H1 (cell line): ENCODE results near the gene NR5A1. TPM values are rescaled to one million over a fixed set of nuclear protein-coding genes. Genes with fewer than 3 reads are reported as not detected.

Experiments used
- CTCF ChIA-PET: fragments of 300-600 bp; sonication (Branson Sonifier 250); formaldehyde crosslinking; loops from one replicate; lab custom pipeline; 2021; ENCODE audit not compliant: partially characterized antibody; lab: Charles Lee
- POLR2A ChIA-PET: fragments of 300-600 bp; sonication (Branson Sonifier 250); formaldehyde crosslinking; loops from one replicate; lab custom pipeline; 2021; ENCODE audit warnings: inconsistent platforms; ENCODE audit not compliant: partially characterized antibody; lab: Charles Lee
- DNase-seq, 2 experiments: peaks; one replicate each; pipeline versions ENCODE4 v3.0.0 to v3.0.0-alpha.2; 2010 to 2022; ENCODE audit warnings: low spot score in 2 of 2, low read depth in 1 of 2, mixed read lengths in 1 of 2
- FAIRE-seq: peaks from 2 replicates; lab custom pipeline; 2011; peaks lifted over from hg19 to GRCh38; lab: Jason Lieb, UNC
- H2AFZ ChIP-seq: 2 replicates; pipeline ENCODE4 v1.8.1; 2012; ENCODE audit warnings: low read length, inconsistent platforms
- H2AK5ac ChIP-seq: 2 replicates; pipeline ENCODE4 v1.6.1; 2013; ENCODE audit warnings: low read depth, low read length
- H2BK120ac ChIP-seq: replicated peaks from 2 replicates; pipeline ENCODE3; 2013; ENCODE audit warnings: low read depth, low read length, inconsistent platforms
- H2BK12ac ChIP-seq: 2 replicates; pipeline ENCODE4 v1.6.1; 2013; ENCODE audit warnings: low read depth, low read length
- H2BK15ac ChIP-seq: 2 replicates; pipeline ENCODE4 v1.6.1; 2013; ENCODE audit warnings: low read length
- H2BK20ac ChIP-seq: 2 replicates; pipeline ENCODE4 v1.6.1; 2013; ENCODE audit warnings: low read length
- H2BK5ac ChIP-seq: 2 replicates; pipeline ENCODE4 v1.6.1; 2013; ENCODE audit warnings: low read depth, low read length
- H3K14ac ChIP-seq: 2 replicates; pipeline ENCODE4 v1.6.1; 2013; ENCODE audit warnings: inconsistent platforms; ENCODE audit not compliant: insufficient read length
- H3K18ac ChIP-seq: 2 replicates; pipeline ENCODE4 v1.6.1; 2013; ENCODE audit warnings: low read length; ENCODE audit errors: extremely low read depth
- H3K23ac ChIP-seq: 2 replicates; pipeline ENCODE4 v1.6.1; 2013; ENCODE audit warnings: inconsistent platforms; ENCODE audit not compliant: insufficient read length
- H3K23me2 ChIP-seq: 2 replicates; pipeline ENCODE4 v1.6.1; 2013; ENCODE audit warnings: low read depth, low read length
- H3K27ac ChIP-seq: 2 replicates; pipeline ENCODE4 v1.6.1; 2011; ENCODE audit warnings: low read depth, low read length, inconsistent platforms
- H3K27me3 ChIP-seq, 4 experiments: replicated peaks in 1 of 4; 1 replicate in 1 of 4; 2 replicates in 3 of 4; pipeline versions ENCODE4 v1.6.1 to v1.8.1; 2011 to 2013; ENCODE audit warnings: low read length in 3 of 4, mild to moderate bottlenecking in 3 of 4, inconsistent platforms in 2 of 4, mixed read lengths in 2 of 4, moderate library complexity in 1 of 4; ENCODE audit not compliant: control insufficient read depth in 3 of 4, insufficient read depth in 3 of 4; ENCODE audit errors: extremely low read depth in 1 of 4
- H3K36me3 ChIP-seq, 4 experiments: 2 replicates each; pipeline versions ENCODE4 v1.6.1 to v1.8.1; 2011 to 2013; ENCODE audit warnings: mild to moderate bottlenecking in 4 of 4, low read length in 3 of 4, moderate library complexity in 2 of 4, control low read depth in 1 of 4, inconsistent platforms in 1 of 4; ENCODE audit not compliant: insufficient read depth in 4 of 4, control insufficient read depth in 2 of 4
- H3K4ac ChIP-seq: replicated peaks from 2 replicates; pipeline ENCODE3; 2013; ENCODE audit warnings: low read length, low read depth, mixed read lengths, inconsistent platforms; ENCODE audit not compliant: insufficient read length
- H3K4me1 ChIP-seq, 4 experiments: replicated peaks in 1 of 4; 1 replicate in 1 of 4; 2 replicates in 3 of 4; pipeline versions ENCODE4 v1.6.1 to v1.8.1; 2011 to 2013; ENCODE audit warnings: low read length in 3 of 4, inconsistent platforms in 2 of 4, mixed read lengths in 1 of 4; ENCODE audit not compliant: insufficient read depth in 4 of 4, control insufficient read depth in 3 of 4
- H3K4me2 ChIP-seq, 2 experiments: 2 replicates each; pipeline versions ENCODE4 v1.6.1 to v1.8.1; 2011 to 2013; ENCODE audit warnings: low read depth in 2 of 2, low read length in 2 of 2, control low read depth in 1 of 2, inconsistent platforms in 1 of 2, mild to moderate bottlenecking in 1 of 2; ENCODE audit not compliant: insufficient read depth in 1 of 2
- H3K4me3 ChIP-seq, 4 experiments: fragments of 200-600, 300-600 bp in 1 of 4; sonication (generic), shearing (Covaris generic), sonication (Bioruptor Twin) in 1 of 4; 2 replicates each; pipeline versions ENCODE4 v1.5.1 to v1.8.1; 2011 to 2016; ENCODE audit warnings: low read length in 4 of 4, low read depth in 3 of 4, control low read depth in 2 of 4, inconsistent platforms in 2 of 4, mild to moderate bottlenecking in 2 of 4, mixed read lengths in 1 of 4, moderate library complexity in 1 of 4; ENCODE audit not compliant: insufficient read depth in 2 of 4; ENCODE audit errors: extremely low read depth in 1 of 4
- H3K56ac ChIP-seq: replicated peaks from 2 replicates; pipeline ENCODE3; 2013; ENCODE audit warnings: low read depth, mild to moderate bottlenecking, mixed read lengths, low read length, inconsistent platforms; ENCODE audit not compliant: insufficient read length
- H3K79me1 ChIP-seq: 2 replicates; pipeline ENCODE4 v1.6.1; 2013; ENCODE audit warnings: low read depth, low read length, control low read depth
- H3K79me2 ChIP-seq, 2 experiments: 2 replicates each; pipeline versions ENCODE4 v1.6.1 to v1.8.1; 2012 to 2013; ENCODE audit warnings: low read length in 2 of 2, mild to moderate bottlenecking in 2 of 2, inconsistent platforms in 1 of 2; ENCODE audit not compliant: insufficient read depth in 2 of 2, control insufficient read depth in 1 of 2
- H3K9ac ChIP-seq, 4 experiments: replicated peaks in 1 of 4; 1 replicate in 1 of 4; 2 replicates in 3 of 4; pipeline versions ENCODE4 v1.6.1 to v1.8.1; 2011 to 2013; ENCODE audit warnings: low read depth in 3 of 4, low read length in 3 of 4, control low read depth in 2 of 4, mild to moderate bottlenecking in 2 of 4, moderate library complexity in 2 of 4, inconsistent platforms in 1 of 4; ENCODE audit errors: extremely low read depth in 1 of 4
- H3K9me3 ChIP-seq, 2 experiments: 2 replicates each; pipeline versions ENCODE4 v1.6.1 to v1.8.1; 2012 to 2013; ENCODE audit warnings: mild to moderate bottlenecking in 2 of 2, moderate library complexity in 2 of 2, control low read depth in 1 of 2, inconsistent platforms in 1 of 2, low read depth in 1 of 2, low read length in 1 of 2, mixed read lengths in 1 of 2; ENCODE audit not compliant: insufficient read depth in 2 of 2
- H4K20me1 ChIP-seq, 2 experiments: replicated peaks in 1 of 2; 2 replicates each; pipeline versions ENCODE3 to v1.8.1; 2011 to 2013; ENCODE audit warnings: inconsistent platforms in 2 of 2, low read length in 2 of 2, mild to moderate bottlenecking in 1 of 2; ENCODE audit not compliant: insufficient read depth in 2 of 2, control insufficient read depth in 1 of 2
- H4K5ac ChIP-seq: 2 replicates; pipeline ENCODE4 v1.6.1; 2013; ENCODE audit warnings: low read length, low read depth, mixed read lengths, inconsistent platforms; ENCODE audit not compliant: insufficient read length
- H4K8ac ChIP-seq: 2 replicates; pipeline ENCODE4 v1.8.0; 2013; ENCODE audit warnings: mild to moderate bottlenecking, moderate library complexity, low read length, inconsistent platforms; ENCODE audit not compliant: insufficient read depth; ENCODE audit errors: extremely low read depth
- H4K91ac ChIP-seq: replicated peaks from 2 replicates; pipeline ENCODE3; 2013; ENCODE audit warnings: low read length, mixed read lengths, inconsistent platforms; ENCODE audit not compliant: insufficient read length
- BRCA1 ChIP-seq: IDR thresholded peaks from 2 replicates; pipeline ENCODE4 v1.6.1; 2012; ENCODE audit warnings: low read depth, low read length, improper control_type of control experiment
- CBX8 ChIP-seq: fragments of 300-800, 300-1000 bp; sonication (generic); IDR thresholded peaks from 2 replicates; pipeline ENCODE4 v1.7.1; 2016; ENCODE audit warnings: low read depth, low read length, borderline replicate concordance
- HDAC6 ChIP-seq: IDR thresholded peaks from one replicate; pipeline ENCODE4 v1.7.1; 2012; ENCODE audit warnings: low read depth, mild to moderate bottlenecking, inconsistent platforms, low read length, moderate library complexity
- KDM4A ChIP-seq: IDR thresholded peaks from one replicate; pipeline ENCODE4 v1.7.1; 2012; ENCODE audit warnings: low read depth, mild to moderate bottlenecking, moderate library complexity, low read length, inconsistent platforms; ENCODE audit not compliant: severe bottlenecking
- PHF8 ChIP-seq: fragments of 200-600 bp; sonication (generic); conservative IDR thresholded peaks from 2 replicates; pipeline ENCODE4 v1.7.1; 2012; ENCODE audit warnings: low read depth, mild to moderate bottlenecking, inconsistent platforms, low read length, moderate library complexity
- RBBP5 ChIP-seq: IDR thresholded peaks from 2 replicates; pipeline ENCODE4 v1.7.1; 2012; ENCODE audit warnings: low read depth, mild to moderate bottlenecking, inconsistent platforms, low read length, moderate library complexity, borderline replicate concordance
- RNF2 ChIP-seq: fragments of 200-900, 300-1000 bp; sonication (generic); IDR thresholded peaks from 2 replicates; pipeline ENCODE4 v1.7.1; 2016; ENCODE audit warnings: borderline replicate concordance, low read depth, mild to moderate bottlenecking, antibody characterized with exemption, low read length; ENCODE audit not compliant: poor library complexity, severe bottlenecking; ENCODE audit errors: missing control alignments
- RXRA ChIP-seq: IDR thresholded peaks from 2 replicates; pipeline ENCODE4 v1.6.1; 2011; ENCODE audit warnings: low read depth, mild to moderate bottlenecking, low read length, moderate library complexity; ENCODE audit not compliant: insufficient read depth
- SAP30 ChIP-seq: fragments of 300-600 bp; sonication (generic); IDR thresholded peaks from 2 replicates; pipeline ENCODE4 v1.7.1; 2012; ENCODE audit warnings: low read length, moderate library complexity, mild to moderate bottlenecking, inconsistent platforms; ENCODE audit not compliant: insufficient read depth, insufficient replicate concordance
- SIN3A ChIP-seq, 2 experiments: IDR thresholded peaks in 1 of 2; conservative IDR thresholded peaks in 1 of 2; 2 replicates each; pipeline ENCODE4 v1.6.1; 2011 to 2012; ENCODE audit warnings: low read length in 2 of 2, improper control_type of control experiment in 1 of 2, low read depth in 1 of 2, mild to moderate bottlenecking in 1 of 2
- SP4 ChIP-seq: IDR thresholded peaks from 2 replicates; pipeline ENCODE4 v1.6.1; 2012; ENCODE audit warnings: low read length, inconsistent platforms
- TAF1 ChIP-seq: IDR thresholded peaks from 2 replicates; pipeline ENCODE4 v1.6.1; 2011; ENCODE audit warnings: mild to moderate bottlenecking, low read depth, low read length
- TBP ChIP-seq: IDR thresholded peaks from 2 replicates; pipeline ENCODE4 v1.6.1; 2011; ENCODE audit warnings: low read depth, low read length, improper control_type of control experiment
- WGBS, 2 experiments: shearing (Covaris generic) in 1 of 2; methylation state at CpG; one replicate each; pipeline versions ENCODE4 v1.1.6 to v1.1.7; 2013 to 2015; ENCODE audit warnings: low lambda C conversion rate in 2 of 2, mixed read lengths in 2 of 2, inconsistent platforms in 1 of 2, low coverage in 1 of 2, missing lambda C conversion rate in 1 of 2; ENCODE audit not compliant: insufficient replicate concordance in 2 of 2, insufficient coverage in 1 of 2, insufficient read length in 1 of 2; ENCODE audit errors: extremely low coverage in 1 of 2, missing lambda C conversion rate in 1 of 2; 5-methylcytosine and 5-hydroxymethylcytosine counted together
- polyA plus RNA-seq, 7 experiments: library from polyadenylated mRNA; depleted of rRNA in 3 of 7; stranded (reverse) in 5 of 7; unstranded in 2 of 7; fragments of >200 nt in 5 of 7; fragments of 200-250 nt in 2 of 7; gene quantifications; 1 replicate in 5 of 7; 2 replicates in 1 of 7; 4 replicates in 1 of 7; pipeline versions ENCODE4 v1.2.1 to v1.2.3, GENCODE V29; 2011 to 2013; ENCODE audit warnings: missing spikeins in 2 of 7, mixed read lengths in 2 of 7
- total RNA-seq: library from RNA; stranded (reverse); fragmentation: NEBNext Ultra II Directional; extraction: Animal tissue kit (Norgen Biotek cat#: 25700); gene quantifications from 2 replicates; pipeline ENCODE4 v1.2.1, GENCODE V29; 2021

Gene NR5A1
- total and polyA plus RNA-seq, 2 of the 8 experiments (the other 6 are each of a cell fraction or from before 2014, with no cell fraction given) = 0.29 to 0.58 TPM

- no peak overlapping the region for H2BK120ac ChIP-seq
- no peaks in the 10 kb centered on the region for H3K9me3 ChIP-seq
- H3K23ac ChIP-seq = no peak overlapping the region
- peaks cover 3% of the 10 kb centered on the region; the same call in 1 of the 2 replicates for H3K23me2 ChIP-seq
- no peak overlapping the region for H2AK5ac ChIP-seq
- 0 out of 2 replicates have a peak overlapping the region, but pooled peaks have one; percentile 35 for H2BK5ac ChIP-seq
- no peaks in the 10 kb centered on the region for H3K36me3 ChIP-seq
- no peak overlapping the region for H3K14ac ChIP-seq
- 80% methylated on average over 5 of the region's 7 CpGs; no CpG with 5 or more reads in 1 of the 2 experiments for WGBS, 2 experiments
- no peak overlapping the region for H3K27ac ChIP-seq
- no peak overlapping the region for H4K91ac ChIP-seq
- peak overlapping the region; percentile 64 for H4K8ac ChIP-seq
- H4K20me1 ChIP-seq = no peaks in the 10 kb centered on the region
- H2AFZ ChIP-seq = no peak overlapping the region
- H3K56ac ChIP-seq = no peak overlapping the region
- H3K9ac ChIP-seq = no peak overlapping the region
- H3K4me3 ChIP-seq = no peak overlapping the region
- DNase-seq (no peak), FAIRE-seq (no peak)
- peaks cover 0 to 16% (median 13%) of the 10 kb centered on the region in 4 experiments; a peak in 6 of 7 replicates for H3K4me1 ChIP-seq
- no peak overlapping the region for H4K5ac ChIP-seq
- no peak overlapping the region for H3K18ac ChIP-seq
- CTCF ChIA-PET = interaction anchor here (0.6 to 3.9 kb wide), 7 partner anchors 9 to 380 kb away, joined by 3 to 35 read pairs (median 6); partner anchors contain the start of gene PSMB7
- H3K79me2 ChIP-seq = no peaks in the 10 kb centered on the region
- H3K4ac ChIP-seq = no peak overlapping the region
- no peak overlapping the region for H3K4me2 ChIP-seq
- H3K27me3 ChIP-seq = peaks cover 0 to 12% (median 9%) of the 10 kb centered on the region in 4 experiments; a peak in 4 of 7 replicates
- H2BK20ac ChIP-seq = peak overlapping the region; percentile 34; the same call in 1 of the 2 replicates
- H3K79me1 ChIP-seq = no peaks in the 10 kb centered on the region
- peak overlapping the region; percentile 84; the same call in 1 of the 2 replicates for H2BK12ac ChIP-seq
- H2BK15ac ChIP-seq = no peak overlapping the region
- POLR2A ChIA-PET = no interaction called here
- no peak for TF ChIP-seq RBBP5
- TF ChIP-seq RNF2 = no peak
- TF ChIP-seq SIN3A (conservative IDR thresholded peaks at IDR 0.05 in 1 of 2, IDR thresholded peaks at IDR 0.05 in 1 of 2; ENCODE audit: low read depth in 1 of 2, low read length in 2 of 2) = no peak
- no peak for TF ChIP-seq SAP30
- TF ChIP-seq PHF8 = no peak
- no peak for TF ChIP-seq TBP
- TF ChIP-seq CBX8 = no peak
- no peak for TF ChIP-seq BRCA1
- no peak for TF ChIP-seq SP4
- TF ChIP-seq RXRA = no peak
- no peak for TF ChIP-seq TAF1
- TF ChIP-seq HDAC6 = no peak
- no peak for TF ChIP-seq KDM4A
Observed at GRCh38 chr9:124472770-124473169, 34.4 kb downstream of the NR5A1 start.
